ENCODE results near the gene FAM187B.

- no peak for TF ChIP-seq EZH2 (IDR thresholded peaks at IDR 0.05)
- TF ChIP-seq CTCF (IDR thresholded peaks at IDR 0.05): no peak
These were observed 33.0 kb upstream of the FAM187B start for GRCh38 chr19:35261356-35262100.

All from neural progenitor cell (in vitro differentiated cells).